IMR-90 (cell line): Measurements from ENCODE around the gene PGA5. TPM values are rescaled to one million over a fixed set of nuclear protein-coding genes. Genes with fewer than 3 reads are reported as not detected.

ENCODE experiments used
- ATAC-seq: fragments of 200-7000 bp; cut with Tn5 transposase; 2 replicates; pipeline ENCODE4 v1.9.1; 2020; ENCODE audit warnings: low read depth, mild to moderate bottlenecking, moderate library complexity
- BruUV-seq: library from RNA; stranded (reverse); fragments of 400-500 nt; replicated peaks from 2 replicates; lab custom pipeline; 2021; lab: Mats Ljungman, UMichigan
- CTCF ChIA-PET: fragments of 300-600 bp; formaldehyde crosslinking; extraction: SDS; loops from one replicate; lab custom pipeline; 2021; ENCODE audit warnings: antibody characterized with exemption; lab: Yijun Ruan, JAX
- POLR2A ChIA-PET: fragments of 300-600 bp; sonication (Branson Sonifier 250); formaldehyde crosslinking; loops from one replicate; lab custom pipeline; 2022; ENCODE audit warnings: antibody characterized with exemption; ENCODE audit not compliant: unreplicated experiment; lab: Charles Lee
- DNase-seq: peaks from one replicate; pipeline ENCODE4 v3.0.0; 2013
- H2AFZ ChIP-seq: replicated peaks from 2 replicates; pipeline ENCODE3; 2013; ENCODE audit warnings: low read length, mild to moderate bottlenecking; ENCODE audit not compliant: poor library complexity
- H2AK5ac ChIP-seq: 2 replicates; pipeline ENCODE4 v1.6.1; 2013; ENCODE audit warnings: low read depth, low read length, inconsistent platforms
- H2AK9ac ChIP-seq: replicated peaks from 2 replicates; pipeline ENCODE3; 2013; ENCODE audit warnings: mild to moderate bottlenecking, low read depth, low read length, moderate library complexity; ENCODE audit not compliant: poor library complexity
- H2BK120ac ChIP-seq: 2 replicates; pipeline ENCODE4 v1.6.1; 2013; ENCODE audit warnings: low read depth, low read length, inconsistent platforms
- H2BK15ac ChIP-seq: 3 replicates; pipeline ENCODE4 v1.6.1; 2013; ENCODE audit warnings: low read depth, low read length, inconsistent platforms
- H2BK20ac ChIP-seq: 2 replicates; pipeline ENCODE4 v1.6.1; 2013; ENCODE audit warnings: low read depth, mild to moderate bottlenecking, inconsistent platforms, low read length, moderate library complexity
- H2BK5ac ChIP-seq: 2 replicates; pipeline ENCODE4 v1.6.1; 2013; ENCODE audit warnings: mild to moderate bottlenecking, low read depth, low read length, inconsistent platforms; ENCODE audit not compliant: poor library complexity, severe bottlenecking
- H3K14ac ChIP-seq: replicated peaks from 2 replicates; pipeline ENCODE4 v1.6.1; 2013; ENCODE audit warnings: low read depth, low read length, inconsistent platforms
- H3K18ac ChIP-seq: 2 replicates; pipeline ENCODE4 v1.6.1; 2013; ENCODE audit warnings: low read depth, low read length, control low read depth
- H3K23ac ChIP-seq: 2 replicates; pipeline ENCODE4 v1.6.1; 2013; ENCODE audit warnings: low read depth, low read length, inconsistent platforms
- H3K27ac ChIP-seq: 2 replicates; pipeline ENCODE4 v1.5.1; 2013; ENCODE audit warnings: mild to moderate bottlenecking, control low read depth, low read length; ENCODE audit not compliant: insufficient read depth
- H3K27me3 ChIP-seq: 2 replicates; pipeline ENCODE4 v1.6.1; 2013; ENCODE audit warnings: low read length; ENCODE audit not compliant: control insufficient read depth, insufficient read depth
- H3K36me3 ChIP-seq: 2 replicates; pipeline ENCODE4 v1.6.1; 2013; ENCODE audit warnings: low read length, mixed read lengths; ENCODE audit not compliant: control insufficient read depth, insufficient read depth
- H3K4ac ChIP-seq: 2 replicates; pipeline ENCODE4 v1.6.1; 2013; ENCODE audit warnings: low read depth, low read length, inconsistent platforms
- H3K4me1 ChIP-seq: 2 replicates; pipeline ENCODE4 v1.6.1; 2013; ENCODE audit warnings: low read length, mixed read lengths; ENCODE audit not compliant: control insufficient read depth, insufficient read depth
- H3K4me2 ChIP-seq: 2 replicates; pipeline ENCODE4 v1.6.1; 2013; ENCODE audit warnings: low read depth, mild to moderate bottlenecking, control low read depth, low read length, moderate library complexity
- H3K4me3 ChIP-seq: 2 replicates; pipeline ENCODE4 v1.5.1; 2013; ENCODE audit warnings: low read depth, mild to moderate bottlenecking, control low read depth, low read length, moderate library complexity; ENCODE audit not compliant: insufficient read depth
- H3K56ac ChIP-seq: 2 replicates; pipeline ENCODE4 v1.6.1; 2013; ENCODE audit warnings: low read length, inconsistent platforms; ENCODE audit not compliant: insufficient read depth; ENCODE audit errors: extremely low read depth
- H3K79me1 ChIP-seq, 2 experiments: 2 replicates each; pipeline ENCODE4 v1.6.1; 2013; ENCODE audit warnings: low read length in 2 of 2, inconsistent platforms in 1 of 2, low read depth in 1 of 2
- H3K9ac ChIP-seq: 2 replicates; pipeline ENCODE4 v1.6.1; 2013; ENCODE audit warnings: low read depth, low read length, control low read depth
- H3K9me1 ChIP-seq: 2 replicates; pipeline ENCODE4 v1.6.1; 2013; ENCODE audit warnings: low read length, inconsistent platforms; ENCODE audit not compliant: insufficient read depth
- H3K9me3 ChIP-seq: 2 replicates; pipeline ENCODE4 v1.6.1; 2013; ENCODE audit warnings: low read length; ENCODE audit not compliant: control insufficient read depth, insufficient read depth
- H4K20me1 ChIP-seq: 2 replicates; pipeline ENCODE4 v1.6.1; 2013; ENCODE audit warnings: low read length, inconsistent platforms; ENCODE audit not compliant: insufficient read depth
- H4K5ac ChIP-seq: 2 replicates; pipeline ENCODE4 v1.6.1; 2013; ENCODE audit warnings: mild to moderate bottlenecking, low read depth, low read length, control low read depth
- H4K8ac ChIP-seq, 2 experiments: 2 replicates each; pipeline ENCODE4 v1.6.1; 2013; ENCODE audit warnings: low read depth in 2 of 2, low read length in 2 of 2, control low read depth in 1 of 2, inconsistent platforms in 1 of 2
- H4K91ac ChIP-seq: 2 replicates; pipeline ENCODE4 v1.6.1; 2013; ENCODE audit warnings: low read depth, low read length, inconsistent platforms; ENCODE audit not compliant: insufficient read depth
- FOS ChIP-seq: fragments of 150-350 bp; IDR thresholded peaks from 2 replicates; pipeline ENCODE4 v1.6.1; 2016; ENCODE audit warnings: low read depth, low read length
- MAZ ChIP-seq: IDR thresholded peaks from 2 replicates; pipeline ENCODE4 v1.6.1; 2012; ENCODE audit warnings: low read depth, mild to moderate bottlenecking, low read length, improper control_type of control experiment, moderate library complexity, borderline replicate concordance
- MXI1 ChIP-seq: IDR thresholded peaks from 2 replicates; pipeline ENCODE4 v1.6.1; 2012; ENCODE audit warnings: low read depth, mild to moderate bottlenecking, low read length, moderate library complexity, borderline replicate concordance
- POLR2A ChIP-seq: IDR thresholded peaks from 2 replicates; pipeline ENCODE4 v1.6.1; 2012; ENCODE audit warnings: mild to moderate bottlenecking, low read depth, low read length
- RAD21 ChIP-seq: IDR thresholded peaks from 2 replicates; pipeline ENCODE4 v1.6.1; 2012; ENCODE audit warnings: low read length, improper control_type of control experiment
- SMC3 ChIP-seq: fragments of 150-350 bp; IDR thresholded peaks from 2 replicates; pipeline ENCODE4 v1.6.1; 2016; ENCODE audit warnings: low read depth, mild to moderate bottlenecking, antibody characterized with exemption, low read length, moderate library complexity
- WGBS, 2 experiments: methylation state at CpG; one replicate each; pipeline versions ENCODE4 v1.1.5 to v1.1.7; 2013; ENCODE audit warnings: missing lambda C conversion rate in 2 of 2; ENCODE audit not compliant: insufficient read length in 1 of 2; ENCODE audit errors: extremely low coverage in 2 of 2; 5-methylcytosine and 5-hydroxymethylcytosine counted together
- dilution Hi-C: fragments of 300-500 bp; cut with HindIII; formaldehyde crosslinking; loops from one replicate; pipeline ENCODE4 v1.14.3; 2018; ENCODE audit warnings: low sequenced_read_pairs; ENCODE audit not compliant: unreplicated experiment
- in situ Hi-C: fragments of 300-500 bp; cut with MboI; formaldehyde crosslinking; loops from 3 replicates; pipeline ENCODE4 v1.14.3; 2019; ENCODE audit warnings: low sequenced_read_pairs, inconsistent platforms, mixed read lengths
- intact Hi-C: fragments of 100-400 bp; cut with micrococcal nuclease; formaldehyde crosslinking; loops from 2 replicates; pipeline ENCODE4 v1.10.0; 2022
- polyA plus RNA-seq, 3 experiments: library from polyadenylated mRNA; depleted of rRNA; stranded (reverse); fragments of >200 nt; gene quantifications; 2 replicates each; pipeline ENCODE4 v1.2.3, GENCODE V29; 2012; ENCODE audit warnings: low replicate concordance in 1 of 3
- total RNA-seq: library from RNA; depleted of rRNA; stranded (reverse); fragments of >200 nt; gene quantifications from 2 replicates; pipeline ENCODE4 v1.2.3, GENCODE V29; 2012
- TF ChIP-seq, protein P1 (sequence below): fragments of 150-350 bp; IDR thresholded peaks from 2 replicates; pipeline ENCODE4 v1.6.1; 2016; ENCODE audit warnings: low read depth, mild to moderate bottlenecking, low read length, moderate library complexity, borderline replicate concordance

PGA5 gene
- total and polyA plus RNA-seq, 2 of the 4 experiments (the other 2 are of a cell fraction) = not detected

DNA sequence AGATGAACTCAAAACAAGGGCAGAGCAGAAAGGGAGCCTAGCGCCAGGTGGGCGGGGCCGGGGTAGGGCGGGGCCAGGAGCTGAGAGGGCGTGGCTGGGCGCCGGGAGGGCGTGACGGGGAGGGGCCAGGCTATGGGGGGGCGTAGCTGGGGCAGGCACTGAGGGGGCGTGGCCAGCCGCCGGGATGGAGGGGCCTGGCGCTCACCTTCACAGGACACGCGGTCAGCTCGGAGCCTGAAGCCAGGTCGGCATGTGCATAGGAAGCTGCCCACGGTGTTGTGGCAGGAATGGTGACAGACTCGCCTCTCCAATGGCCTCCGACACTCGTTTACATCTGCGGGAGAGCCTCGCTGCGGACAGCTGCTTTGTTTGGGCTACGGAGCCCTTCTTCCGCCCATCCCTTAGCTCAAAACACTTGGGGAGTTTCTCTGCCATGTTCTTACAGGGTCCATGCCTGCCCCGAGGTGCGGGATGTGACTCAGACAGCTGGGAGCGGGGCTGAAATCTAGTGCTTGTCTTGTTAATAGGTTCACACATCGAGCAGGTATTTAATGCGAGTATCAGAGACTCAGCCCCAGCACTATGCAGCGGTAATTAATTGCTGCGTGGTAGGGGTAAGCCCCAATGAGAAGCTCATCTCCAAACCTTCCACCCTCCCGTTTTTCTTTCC is 40.7 kb downstream of the PGA5 start:
- no peak overlapping the region for H2BK5ac ChIP-seq
- H3K27me3 ChIP-seq = no peaks in the 10 kb centered on the region

More for the DNA sequence above, 40.7 kb downstream of the PGA5 start:
- H3K4ac ChIP-seq = no peak overlapping the region
- H2AK9ac ChIP-seq = no peak overlapping the region
- ChIA-PET CTCF (no interaction called here), POLR2A (interaction anchor here (0.6 kb wide), 1 partner anchor 606 kb away, joined by 10 read pairs; no protein-coding TSS in a partner anchor)
- DNase-seq = no peak
- no peak overlapping the region for H3K14ac ChIP-seq
- H3K9ac ChIP-seq = no peak overlapping the region
- no peak overlapping the region for H4K5ac ChIP-seq
- in situ Hi-C loops = no loop called here
- no peak overlapping the region for H3K4me3 ChIP-seq
- no peak overlapping the region for H2BK120ac ChIP-seq
- 31% methylated on average over 23 of the region's 35 CpGs; no CpG with 5 or more reads in 1 of the 2 experiments for WGBS, 2 experiments
- H3K56ac ChIP-seq = no peak overlapping the region
- no TSS peak for BruUV-seq
- peak; percentile 100 for ATAC-seq
- H3K9me1 ChIP-seq = 0 out of 2 replicates have a peak, but pooled peaks cover 4% of the 10 kb centered on the region
- no peak overlapping the region; the same call in 1 of the 2 replicates for H3K4me2 ChIP-seq
- no peak overlapping the region for H4K91ac ChIP-seq
- TF ChIP-seq, protein P1, sequence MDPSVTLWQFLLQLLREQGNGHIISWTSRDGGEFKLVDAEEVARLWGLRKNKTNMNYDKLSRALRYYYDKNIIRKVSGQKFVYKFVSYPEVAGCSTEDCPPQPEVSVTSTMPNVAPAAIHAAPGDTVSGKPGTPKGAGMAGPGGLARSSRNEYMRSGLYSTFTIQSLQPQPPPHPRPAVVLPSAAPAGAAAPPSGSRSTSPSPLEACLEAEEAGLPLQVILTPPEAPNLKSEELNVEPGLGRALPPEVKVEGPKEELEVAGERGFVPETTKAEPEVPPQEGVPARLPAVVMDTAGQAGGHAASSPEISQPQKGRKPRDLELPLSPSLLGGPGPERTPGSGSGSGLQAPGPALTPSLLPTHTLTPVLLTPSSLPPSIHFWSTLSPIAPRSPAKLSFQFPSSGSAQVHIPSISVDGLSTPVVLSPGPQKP = no peak
- no peak for TF ChIP-seq SMC3
- TF ChIP-seq FOS = no peak
- no peak for TF ChIP-seq RAD21
- no peak for TF ChIP-seq POLR2A
- no peak for TF ChIP-seq MXI1
- no peak for TF ChIP-seq MAZ
- H4K8ac ChIP-seq = no peak overlapping the region
- H3K27ac ChIP-seq = no peak overlapping the region
- H2AFZ ChIP-seq = peak overlapping the region; percentile 82
- no peak overlapping the region for H2AK5ac ChIP-seq
- no peak overlapping the region for H3K23ac ChIP-seq
- dilution Hi-C loops = no loop called here
- no peaks in the 10 kb centered on the region; the same call in 1 of the 2 replicates for H3K36me3 ChIP-seq
- H3K4me1 ChIP-seq = no peaks in the 10 kb centered on the region
- H2BK15ac ChIP-seq = no peak overlapping the region
- H3K18ac ChIP-seq = no peak overlapping the region
- H3K79me1 ChIP-seq = no peaks in the 10 kb centered on the region
- H2BK20ac ChIP-seq = no peak overlapping the region
- H4K20me1 ChIP-seq = no peaks in the 10 kb centered on the region
- intact Hi-C loops = no loop called here
- H3K9me3 ChIP-seq = no peaks in the 10 kb centered on the region
